IMR-90 (cell line): Measurements from ENCODE around the gene GAB1. TPM values are rescaled to one million over a fixed set of nuclear protein-coding genes. Genes with fewer than 3 reads are reported as not detected.

Experiments used
- ATAC-seq: fragments of 200-7000 bp; cut with Tn5 transposase; 2 replicates; pipeline ENCODE4 v1.9.1; 2020; ENCODE audit warnings: low read depth, mild to moderate bottlenecking, moderate library complexity
- BruUV-seq: library from RNA; stranded (reverse); fragments of 400-500 nt; replicated peaks from 2 replicates; lab custom pipeline; 2021; lab: Mats Ljungman, UMichigan
- CTCF ChIA-PET: fragments of 300-600 bp; formaldehyde crosslinking; extraction: SDS; loops from one replicate; lab custom pipeline; 2021; ENCODE audit warnings: antibody characterized with exemption; lab: Yijun Ruan, JAX
- POLR2A ChIA-PET: fragments of 300-600 bp; sonication (Branson Sonifier 250); formaldehyde crosslinking; loops from one replicate; lab custom pipeline; 2022; ENCODE audit warnings: antibody characterized with exemption; ENCODE audit not compliant: unreplicated experiment; lab: Charles Lee
- DNase-seq: peaks from one replicate; pipeline ENCODE4 v3.0.0; 2013
- H2AFZ ChIP-seq: replicated peaks from 2 replicates; pipeline ENCODE3; 2013; ENCODE audit warnings: low read length, mild to moderate bottlenecking; ENCODE audit not compliant: poor library complexity
- H2AK5ac ChIP-seq: 2 replicates; pipeline ENCODE4 v1.6.1; 2013; ENCODE audit warnings: low read depth, low read length, inconsistent platforms
- H2AK9ac ChIP-seq: replicated peaks from 2 replicates; pipeline ENCODE3; 2013; ENCODE audit warnings: mild to moderate bottlenecking, low read depth, low read length, moderate library complexity; ENCODE audit not compliant: poor library complexity
- H2BK120ac ChIP-seq: 2 replicates; pipeline ENCODE4 v1.6.1; 2013; ENCODE audit warnings: low read depth, low read length, inconsistent platforms
- H2BK15ac ChIP-seq: 3 replicates; pipeline ENCODE4 v1.6.1; 2013; ENCODE audit warnings: low read depth, low read length, inconsistent platforms
- H2BK20ac ChIP-seq: 2 replicates; pipeline ENCODE4 v1.6.1; 2013; ENCODE audit warnings: low read depth, mild to moderate bottlenecking, inconsistent platforms, low read length, moderate library complexity
- H2BK5ac ChIP-seq: 2 replicates; pipeline ENCODE4 v1.6.1; 2013; ENCODE audit warnings: mild to moderate bottlenecking, low read depth, low read length, inconsistent platforms; ENCODE audit not compliant: poor library complexity, severe bottlenecking
- H3K14ac ChIP-seq: replicated peaks from 2 replicates; pipeline ENCODE4 v1.6.1; 2013; ENCODE audit warnings: low read depth, low read length, inconsistent platforms
- H3K18ac ChIP-seq: 2 replicates; pipeline ENCODE4 v1.6.1; 2013; ENCODE audit warnings: low read depth, low read length, control low read depth
- H3K23ac ChIP-seq: 2 replicates; pipeline ENCODE4 v1.6.1; 2013; ENCODE audit warnings: low read depth, low read length, inconsistent platforms
- H3K27ac ChIP-seq: 2 replicates; pipeline ENCODE4 v1.5.1; 2013; ENCODE audit warnings: mild to moderate bottlenecking, control low read depth, low read length; ENCODE audit not compliant: insufficient read depth
- H3K27me3 ChIP-seq: 2 replicates; pipeline ENCODE4 v1.6.1; 2013; ENCODE audit warnings: low read length; ENCODE audit not compliant: control insufficient read depth, insufficient read depth
- H3K36me3 ChIP-seq: 2 replicates; pipeline ENCODE4 v1.6.1; 2013; ENCODE audit warnings: low read length, mixed read lengths; ENCODE audit not compliant: control insufficient read depth, insufficient read depth
- H3K4ac ChIP-seq: 2 replicates; pipeline ENCODE4 v1.6.1; 2013; ENCODE audit warnings: low read depth, low read length, inconsistent platforms
- H3K4me1 ChIP-seq: 2 replicates; pipeline ENCODE4 v1.6.1; 2013; ENCODE audit warnings: low read length, mixed read lengths; ENCODE audit not compliant: control insufficient read depth, insufficient read depth
- H3K4me2 ChIP-seq: 2 replicates; pipeline ENCODE4 v1.6.1; 2013; ENCODE audit warnings: low read depth, mild to moderate bottlenecking, control low read depth, low read length, moderate library complexity
- H3K4me3 ChIP-seq: 2 replicates; pipeline ENCODE4 v1.5.1; 2013; ENCODE audit warnings: low read depth, mild to moderate bottlenecking, control low read depth, low read length, moderate library complexity; ENCODE audit not compliant: insufficient read depth
- H3K56ac ChIP-seq: 2 replicates; pipeline ENCODE4 v1.6.1; 2013; ENCODE audit warnings: low read length, inconsistent platforms; ENCODE audit not compliant: insufficient read depth; ENCODE audit errors: extremely low read depth
- H3K79me1 ChIP-seq, 2 experiments: 2 replicates each; pipeline ENCODE4 v1.6.1; 2013; ENCODE audit warnings: low read length in 2 of 2, inconsistent platforms in 1 of 2, low read depth in 1 of 2
- H3K9ac ChIP-seq: 2 replicates; pipeline ENCODE4 v1.6.1; 2013; ENCODE audit warnings: low read depth, low read length, control low read depth
- H3K9me1 ChIP-seq: 2 replicates; pipeline ENCODE4 v1.6.1; 2013; ENCODE audit warnings: low read length, inconsistent platforms; ENCODE audit not compliant: insufficient read depth
- H3K9me3 ChIP-seq: 2 replicates; pipeline ENCODE4 v1.6.1; 2013; ENCODE audit warnings: low read length; ENCODE audit not compliant: control insufficient read depth, insufficient read depth
- H4K20me1 ChIP-seq: 2 replicates; pipeline ENCODE4 v1.6.1; 2013; ENCODE audit warnings: low read length, inconsistent platforms; ENCODE audit not compliant: insufficient read depth
- H4K5ac ChIP-seq: 2 replicates; pipeline ENCODE4 v1.6.1; 2013; ENCODE audit warnings: mild to moderate bottlenecking, low read depth, low read length, control low read depth
- H4K8ac ChIP-seq, 2 experiments: 2 replicates each; pipeline ENCODE4 v1.6.1; 2013; ENCODE audit warnings: low read depth in 2 of 2, low read length in 2 of 2, control low read depth in 1 of 2, inconsistent platforms in 1 of 2
- H4K91ac ChIP-seq: 2 replicates; pipeline ENCODE4 v1.6.1; 2013; ENCODE audit warnings: low read depth, low read length, inconsistent platforms; ENCODE audit not compliant: insufficient read depth
- CHD1 ChIP-seq: IDR thresholded peaks from 2 replicates; pipeline ENCODE4 v1.6.1; 2012; ENCODE audit warnings: low read depth, low read length, improper control_type of control experiment
- FOS ChIP-seq: fragments of 150-350 bp; IDR thresholded peaks from 2 replicates; pipeline ENCODE4 v1.6.1; 2016; ENCODE audit warnings: low read depth, low read length
- MAFK ChIP-seq: IDR thresholded peaks from 2 replicates; pipeline ENCODE4 v1.6.1; 2012; ENCODE audit warnings: low read depth, low read length, improper control_type of control experiment
- POLR2A ChIP-seq: IDR thresholded peaks from 2 replicates; pipeline ENCODE4 v1.6.1; 2012; ENCODE audit warnings: mild to moderate bottlenecking, low read depth, low read length
- RAD21 ChIP-seq: IDR thresholded peaks from 2 replicates; pipeline ENCODE4 v1.6.1; 2012; ENCODE audit warnings: low read length, improper control_type of control experiment
- SMC3 ChIP-seq: fragments of 150-350 bp; IDR thresholded peaks from 2 replicates; pipeline ENCODE4 v1.6.1; 2016; ENCODE audit warnings: low read depth, mild to moderate bottlenecking, antibody characterized with exemption, low read length, moderate library complexity
- WGBS, 2 experiments: methylation state at CpG; one replicate each; pipeline versions ENCODE4 v1.1.5 to v1.1.7; 2013; ENCODE audit warnings: missing lambda C conversion rate in 2 of 2; ENCODE audit not compliant: insufficient read length in 1 of 2; ENCODE audit errors: extremely low coverage in 2 of 2; 5-methylcytosine and 5-hydroxymethylcytosine counted together
- dilution Hi-C: fragments of 300-500 bp; cut with HindIII; formaldehyde crosslinking; loops from one replicate; pipeline ENCODE4 v1.14.3; 2018; ENCODE audit warnings: low sequenced_read_pairs; ENCODE audit not compliant: unreplicated experiment
- in situ Hi-C: fragments of 300-500 bp; cut with MboI; formaldehyde crosslinking; loops from 3 replicates; pipeline ENCODE4 v1.14.3; 2019; ENCODE audit warnings: low sequenced_read_pairs, inconsistent platforms, mixed read lengths
- intact Hi-C: fragments of 100-400 bp; cut with micrococcal nuclease; formaldehyde crosslinking; loops from 2 replicates; pipeline ENCODE4 v1.10.0; 2022
- polyA plus RNA-seq, 3 experiments: library from polyadenylated mRNA; depleted of rRNA; stranded (reverse); fragments of >200 nt; gene quantifications; 2 replicates each; pipeline ENCODE4 v1.2.3, GENCODE V29; 2012; ENCODE audit warnings: low replicate concordance in 1 of 3
- total RNA-seq: library from RNA; depleted of rRNA; stranded (reverse); fragments of >200 nt; gene quantifications from 2 replicates; pipeline ENCODE4 v1.2.3, GENCODE V29; 2012
- TF ChIP-seq, protein P1 (sequence below): fragments of 150-350 bp; IDR thresholded peaks from 2 replicates; pipeline ENCODE4 v1.6.1; 2017; ENCODE audit warnings: mild to moderate bottlenecking, antibody characterized with exemption, low read length, low read depth
- TF ChIP-seq, protein P2 (sequence below): fragments of 150-350 bp; IDR thresholded peaks from 2 replicates; pipeline ENCODE4 v1.6.1; 2016; ENCODE audit warnings: low read depth, mild to moderate bottlenecking, low read length, moderate library complexity, borderline replicate concordance

GAB1 gene
- total and polyA plus RNA-seq, 2 of the 4 experiments (the other 2 are of a cell fraction), result 2.8 to 12.0 TPM

DNA sequence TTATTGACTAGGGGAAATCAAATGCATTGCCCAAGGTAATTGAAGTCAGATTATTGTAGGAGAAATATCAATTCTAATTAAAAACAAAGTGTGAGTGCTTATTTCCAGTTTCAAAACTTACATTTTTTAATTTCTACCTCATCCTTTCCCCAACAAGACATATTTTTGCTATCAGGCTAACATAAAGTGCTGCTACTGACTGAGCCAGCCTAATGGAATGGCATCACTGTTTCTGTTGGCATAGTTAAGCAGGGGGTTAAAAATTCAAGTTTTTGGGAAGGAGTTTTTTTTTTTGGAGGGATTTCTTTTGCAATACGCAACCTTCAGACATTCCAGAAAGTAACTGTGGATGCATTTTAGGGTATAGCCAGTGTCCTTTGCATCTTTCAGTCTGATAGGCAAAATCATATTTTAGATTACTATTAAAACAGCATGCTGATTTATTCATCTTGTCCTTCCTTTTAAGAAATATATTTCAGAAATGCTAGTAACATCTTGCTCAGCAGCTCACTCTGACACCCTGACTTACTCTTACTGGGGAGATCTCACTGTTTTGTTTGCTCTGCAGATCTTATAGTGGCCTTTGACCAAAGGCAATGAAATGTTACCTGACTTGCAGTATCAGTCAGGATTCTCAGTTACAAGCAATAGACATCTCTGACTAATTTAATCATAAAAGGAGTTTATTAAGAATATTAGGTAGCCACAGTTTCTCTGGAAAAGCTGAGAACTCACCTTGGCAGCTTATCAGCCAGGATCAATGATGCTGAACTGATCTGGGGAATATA lies 24.4 kb downstream of the GAB1 start:
- Histone ChIP-seq H4K8ac (no peak overlapping the region), H2AFZ (no peak overlapping the region), H3K18ac (peak overlapping the region; percentile 42; the same call in 1 of the 2 replicates), H4K5ac (no peak overlapping the region), H3K4ac (no peak overlapping the region; the same call in 1 of the 2 replicates), H3K4me3 (no peak overlapping the region), H3K79me1 (peaks cover 42 to 64% of the 10 kb centered on the region in 2 experiments), H3K9ac (no peak overlapping the region), H2BK20ac (peak overlapping the region; percentile 45; the same call in 1 of the 2 replicates), H3K23ac (no peak overlapping the region; the same call in 1 of the 2 replicates), H3K27me3 (no peaks in the 10 kb centered on the region), H3K14ac (peak overlapping the region; percentile 61; the same call in 1 of the 2 replicates), H2BK15ac (0 out of 3 replicates have a peak overlapping the region, but pooled peaks have one; percentile 10), H4K20me1 (no peaks in the 10 kb centered on the region), H3K27ac (no peak overlapping the region), H2BK5ac (peak overlapping the region; percentile 45), H3K4me2 (no peak overlapping the region), H3K56ac (no peak overlapping the region), H2AK9ac (no peak overlapping the region), H2AK5ac (peak overlapping the region; percentile 11), H3K9me3 (no peaks in the 10 kb centered on the region), H3K9me1 (peaks cover 9% of the 10 kb centered on the region; the same call in 1 of the 2 replicates), H2BK120ac (no peak overlapping the region), H3K4me1 (peaks cover 12% of the 10 kb centered on the region), H3K36me3 (no peaks in the 10 kb centered on the region), H4K91ac (no peak overlapping the region; the same call in 1 of the 2 replicates)
- intact Hi-C loops (loop anchor here (2.0 kb wide), 1 partner anchor 14 kb away; no protein-coding TSS in a partner anchor), dilution Hi-C loops (no loop called here), in situ Hi-C loops (no loop called here)
- no peak for DNase-seq
- TF ChIP-seq MAFK (no peak), RAD21 (no peak), SMC3 (no peak), CHD1 (no peak), FOS (no peak), POLR2A (no peak)
- TF ChIP-seq, protein P1, sequence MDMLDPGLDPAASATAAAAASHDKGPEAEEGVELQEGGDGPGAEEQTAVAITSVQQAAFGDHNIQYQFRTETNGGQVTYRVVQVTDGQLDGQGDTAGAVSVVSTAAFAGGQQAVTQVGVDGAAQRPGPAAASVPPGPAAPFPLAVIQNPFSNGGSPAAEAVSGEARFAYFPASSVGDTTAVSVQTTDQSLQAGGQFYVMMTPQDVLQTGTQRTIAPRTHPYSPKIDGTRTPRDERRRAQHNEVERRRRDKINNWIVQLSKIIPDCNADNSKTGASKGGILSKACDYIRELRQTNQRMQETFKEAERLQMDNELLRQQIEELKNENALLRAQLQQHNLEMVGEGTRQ, result no peak
- TF ChIP-seq, protein P2, sequence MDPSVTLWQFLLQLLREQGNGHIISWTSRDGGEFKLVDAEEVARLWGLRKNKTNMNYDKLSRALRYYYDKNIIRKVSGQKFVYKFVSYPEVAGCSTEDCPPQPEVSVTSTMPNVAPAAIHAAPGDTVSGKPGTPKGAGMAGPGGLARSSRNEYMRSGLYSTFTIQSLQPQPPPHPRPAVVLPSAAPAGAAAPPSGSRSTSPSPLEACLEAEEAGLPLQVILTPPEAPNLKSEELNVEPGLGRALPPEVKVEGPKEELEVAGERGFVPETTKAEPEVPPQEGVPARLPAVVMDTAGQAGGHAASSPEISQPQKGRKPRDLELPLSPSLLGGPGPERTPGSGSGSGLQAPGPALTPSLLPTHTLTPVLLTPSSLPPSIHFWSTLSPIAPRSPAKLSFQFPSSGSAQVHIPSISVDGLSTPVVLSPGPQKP, result no peak
- no TSS peak for BruUV-seq
- ChIA-PET POLR2A (no interaction called here), CTCF (no interaction called here)
- ATAC-seq, result no peak
- no CpG with 5 or more reads among the region's 1 CpG for WGBS, 2 experiments
